ENCODE data around the gene CPA2.

CPA2 gene

DNA sequence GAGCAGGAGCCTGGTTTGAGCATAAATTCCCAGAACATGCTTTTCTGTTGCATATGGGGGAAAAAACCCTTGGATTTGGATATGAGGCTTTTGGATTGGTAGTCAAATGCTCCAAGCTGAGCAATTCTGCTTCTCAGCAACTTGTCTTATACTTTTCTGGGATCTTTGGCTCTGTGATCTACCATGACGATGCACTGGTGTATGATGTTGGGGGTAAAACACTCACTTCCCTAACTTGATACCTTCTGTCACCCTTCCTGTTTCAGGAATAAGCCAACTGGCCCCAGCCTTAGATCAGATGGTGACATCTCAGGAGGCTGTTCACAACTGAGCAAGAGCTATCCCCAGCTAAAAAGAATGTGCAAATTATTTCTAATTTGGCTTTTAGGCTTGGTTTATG is 13.2 kb downstream of the CPA2 start:
- no peak for DNase-seq (ENCODE audit: extremely low spot score)
- POLR2A ChIA-PET: no interaction called here
- CTCF ChIA-PET: interaction anchor here (0.8 to 1.2 kb wide), 2 partner anchors 13 to 39 kb away, joined by 3 read pairs; partner anchors contain the start of gene CPA4
- TF ChIP-seq, protein P1, sequence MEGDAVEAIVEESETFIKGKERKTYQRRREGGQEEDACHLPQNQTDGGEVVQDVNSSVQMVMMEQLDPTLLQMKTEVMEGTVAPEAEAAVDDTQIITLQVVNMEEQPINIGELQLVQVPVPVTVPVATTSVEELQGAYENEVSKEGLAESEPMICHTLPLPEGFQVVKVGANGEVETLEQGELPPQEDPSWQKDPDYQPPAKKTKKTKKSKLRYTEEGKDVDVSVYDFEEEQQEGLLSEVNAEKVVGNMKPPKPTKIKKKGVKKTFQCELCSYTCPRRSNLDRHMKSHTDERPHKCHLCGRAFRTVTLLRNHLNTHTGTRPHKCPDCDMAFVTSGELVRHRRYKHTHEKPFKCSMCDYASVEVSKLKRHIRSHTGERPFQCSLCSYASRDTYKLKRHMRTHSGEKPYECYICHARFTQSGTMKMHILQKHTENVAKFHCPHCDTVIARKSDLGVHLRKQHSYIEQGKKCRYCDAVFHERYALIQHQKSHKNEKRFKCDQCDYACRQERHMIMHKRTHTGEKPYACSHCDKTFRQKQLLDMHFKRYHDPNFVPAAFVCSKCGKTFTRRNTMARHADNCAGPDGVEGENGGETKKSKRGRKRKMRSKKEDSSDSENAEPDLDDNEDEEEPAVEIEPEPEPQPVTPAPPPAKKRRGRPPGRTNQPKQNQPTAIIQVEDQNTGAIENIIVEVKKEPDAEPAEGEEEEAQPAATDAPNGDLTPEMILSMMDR (IDR thresholded peaks at IDR 0.05; ENCODE audit: control extremely low read depth, extremely low read depth, low read depth, missing control alignments): no peak

DNA sequence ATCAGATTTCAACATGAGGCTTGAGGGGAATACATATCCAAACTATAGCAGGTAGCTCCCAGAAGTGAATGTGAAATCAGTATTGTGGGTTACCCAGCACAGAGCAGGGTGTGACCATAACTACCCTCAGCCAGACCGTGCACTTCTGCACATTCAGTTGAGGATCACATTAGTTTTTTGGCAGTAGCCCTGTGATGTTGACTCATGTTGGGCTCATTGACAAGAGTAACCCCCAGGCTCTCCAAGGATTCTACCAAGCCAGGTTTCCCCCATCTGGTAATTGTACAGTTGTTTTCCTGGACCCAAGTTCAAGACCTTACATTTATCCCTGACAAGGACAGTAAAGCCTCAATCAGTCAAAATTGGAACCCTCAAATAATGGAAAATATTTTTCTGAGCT is 14.6 kb downstream of the CPA2 start:
- CTCF ChIA-PET: no interaction called here
- DNase-seq (ENCODE audit: extremely low spot score): no peak
- TF ChIP-seq, protein P1 (IDR thresholded peaks at IDR 0.05; ENCODE audit: control extremely low read depth, extremely low read depth, low read depth, missing control alignments): no peak
- POLR2A ChIA-PET: interaction anchor here (0.6 kb wide), 1 partner anchor 147 kb away, joined by 3 read pairs; no protein-coding TSS in a partner anchor

DNA sequence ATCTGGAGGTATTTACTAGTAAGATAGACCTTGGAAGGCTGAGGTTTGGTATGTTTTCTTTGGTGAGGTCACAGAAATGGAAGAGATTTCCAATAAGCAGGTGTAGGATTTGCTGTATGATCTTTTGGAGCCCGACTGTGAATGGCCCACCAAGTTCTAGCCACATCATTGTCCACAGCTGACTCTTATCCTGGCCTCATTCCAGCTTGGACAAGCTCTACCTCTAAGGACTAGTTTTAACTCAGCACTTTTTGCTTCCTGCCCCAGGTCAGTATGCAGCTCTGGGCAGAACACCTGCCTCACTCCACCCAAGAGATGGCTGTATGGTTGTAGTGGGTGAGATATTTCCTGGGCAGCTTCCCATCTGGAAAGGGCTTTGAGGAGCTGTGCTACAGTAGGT is 20.2 kb downstream of the CPA2 start:
- ChIA-PET POLR2A (no interaction called here), CTCF (interaction anchor here (1.9 to 2.3 kb wide), 2 partner anchors 15 to 43 kb away, joined by 6 to 10 read pairs; no protein-coding TSS in a partner anchor)
- DNase-seq (ENCODE audit: extremely low spot score): no peak
- TF ChIP-seq, protein P1 (IDR thresholded peaks at IDR 0.05; ENCODE audit: control extremely low read depth, extremely low read depth, low read depth, missing control alignments): no peak

DNA sequence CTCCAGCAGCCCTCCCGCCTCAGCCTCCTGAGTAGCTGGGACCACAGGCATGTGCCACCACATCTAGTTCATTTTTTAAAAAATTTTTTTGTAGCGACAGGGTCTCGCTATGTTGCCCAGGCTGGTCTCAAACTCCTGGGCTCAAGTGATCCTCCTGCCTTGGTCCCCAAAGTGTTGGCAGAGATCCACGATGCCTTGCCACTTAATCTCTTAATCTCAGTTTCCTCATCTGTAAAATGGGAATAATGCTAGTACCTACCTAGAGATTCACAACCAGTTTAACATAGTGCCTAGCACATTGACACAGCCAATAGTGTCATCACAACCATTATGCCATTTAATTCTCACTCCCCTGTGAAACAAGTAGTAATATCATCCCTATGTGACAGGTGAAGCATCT is 21.5 kb downstream of the CPA2 start:
- DNase-seq (ENCODE audit: extremely low spot score): no peak

DNA sequence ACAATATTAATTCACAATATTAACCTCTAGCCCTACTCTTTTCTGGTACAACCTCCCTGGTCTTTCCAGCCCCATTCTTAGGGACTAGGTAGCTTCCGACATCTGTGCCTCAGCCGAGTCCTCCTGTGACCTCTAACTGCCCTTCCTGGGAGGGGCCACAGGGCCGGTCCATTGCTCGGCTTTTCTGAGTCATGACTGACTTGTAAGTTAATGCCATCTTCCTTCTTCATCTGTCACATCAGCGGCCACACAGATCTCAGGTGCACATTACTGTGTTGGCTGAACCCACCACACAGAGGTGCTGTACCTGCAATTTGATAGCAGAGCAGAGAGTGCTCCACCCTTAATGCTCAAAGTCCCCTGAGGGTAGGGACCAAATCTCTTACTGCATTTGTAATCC is 22.2 kb downstream of the CPA2 start:
- DNase-seq (ENCODE audit: extremely low spot score): no peak
- ChIA-PET POLR2A (no interaction called here), CTCF (no interaction called here)
- TF ChIP-seq, protein P1 (IDR thresholded peaks at IDR 0.05; ENCODE audit: control extremely low read depth, extremely low read depth, low read depth, missing control alignments): no peak

More for the DNA sequence above, 21.5 kb downstream of the CPA2 start:
- TF ChIP-seq, protein P1 (IDR thresholded peaks at IDR 0.05; ENCODE audit: control extremely low read depth, extremely low read depth, low read depth, missing control alignments): no peak
- CTCF ChIA-PET: interaction anchor here (2.3 kb wide), 1 partner anchor 14 kb away, joined by 10 read pairs; no protein-coding TSS in a partner anchor
- POLR2A ChIA-PET: interaction anchor here (0.6 kb wide), 1 partner anchor 112 kb away, joined by 3 read pairs; no protein-coding TSS in a partner anchor

GRCh38 chr7:130289478-130289877 is 22.8 kb downstream of the CPA2 start:
- POLR2A ChIA-PET: no interaction called here
- TF ChIP-seq, protein P1 (IDR thresholded peaks at IDR 0.05; ENCODE audit: control extremely low read depth, extremely low read depth, low read depth, missing control alignments): no peak
- CTCF ChIA-PET: no interaction called here
- no peak for DNase-seq (ENCODE audit: extremely low spot score)
